GM18858 (cell line): ENCODE data around the gene FAM117B.
"Not testable (repeated sequence)": the region's sequence is repeated elsewhere in the genome, so short reads cannot be mapped to it uniquely, and the experiment has no call there.

ENCODE experiments used
- ATAC-seq: cut with Tn5 transposase; IDR thresholded peaks from one replicate; pipeline ENCODE4 v1.9.1; 2021; ENCODE audit not compliant: unreplicated experiment

Gene FAM117B

GRCh38 chr2:202636213-202636513, 1.4 kb downstream of the FAM117B start:
- no peak for ATAC-seq

DNA sequence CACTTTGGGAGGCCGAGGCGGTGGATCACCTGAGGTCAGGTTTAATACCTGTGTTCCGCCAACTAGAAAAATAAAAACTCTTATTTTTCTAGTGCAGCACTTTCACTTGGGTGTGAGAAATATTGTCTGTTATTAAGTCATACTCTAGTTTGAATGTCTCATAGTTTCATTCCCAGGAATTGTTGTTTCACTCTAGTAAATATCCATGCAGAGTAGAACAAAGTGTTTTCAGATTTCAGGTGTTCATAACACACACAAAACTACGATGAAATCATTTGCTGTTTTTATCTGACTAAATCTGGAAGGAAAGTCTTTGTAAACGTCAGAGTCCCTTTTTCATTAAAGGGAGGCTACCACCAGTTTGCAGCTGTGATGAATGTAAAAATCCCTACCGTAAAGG, 4.0 kb downstream of the FAM117B start:
- ATAC-seq, result no peak

GRCh38 chr2:202639231-202639630, 4.5 kb downstream of the FAM117B start:
- no peak for ATAC-seq

- no peak for ATAC-seq
These were observed 7.8 kb downstream of the FAM117B start for GRCh38 chr2:202642567-202642966.

DNA sequence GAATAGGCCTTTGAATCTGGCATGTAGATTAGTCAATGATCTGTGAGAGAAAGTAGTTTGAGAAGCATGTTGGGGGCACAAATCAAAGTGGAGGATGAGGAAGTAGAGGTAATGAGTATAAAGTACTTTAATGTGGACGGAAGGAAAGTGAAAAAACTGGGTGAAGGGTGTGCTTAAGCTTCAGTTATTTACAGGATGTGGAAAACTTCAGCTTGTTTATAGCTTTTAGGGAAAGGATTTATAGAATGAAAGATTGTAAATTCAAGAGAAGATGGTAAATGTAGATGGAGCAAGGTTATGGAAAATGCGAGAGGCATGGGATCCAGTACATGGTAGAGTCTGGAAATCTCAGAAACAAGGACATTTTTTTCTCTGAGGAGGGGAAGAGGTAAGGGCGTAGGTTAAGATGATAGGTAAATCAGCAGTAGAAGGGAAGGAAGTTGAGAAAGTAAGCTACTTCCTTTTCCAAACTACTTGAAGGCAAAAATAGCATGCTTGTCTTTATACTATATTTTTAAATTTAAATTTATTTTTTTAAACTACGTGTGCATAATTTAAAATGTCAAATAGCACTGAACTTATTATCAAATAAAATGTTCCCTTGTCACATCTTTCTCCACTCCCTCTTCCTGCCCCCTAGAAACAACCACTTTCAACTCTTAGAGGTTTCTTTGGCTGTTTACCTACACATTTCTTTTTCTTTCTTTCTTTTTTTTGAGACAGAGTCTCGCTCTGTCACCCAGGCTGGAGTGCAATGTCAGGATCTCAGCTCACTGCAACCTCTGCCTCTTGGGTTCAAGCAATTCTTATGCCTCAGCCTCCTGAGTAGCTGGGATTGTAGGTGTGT, 8.5 kb downstream of the FAM117B start:
- ATAC-seq, result no peak

DNA sequence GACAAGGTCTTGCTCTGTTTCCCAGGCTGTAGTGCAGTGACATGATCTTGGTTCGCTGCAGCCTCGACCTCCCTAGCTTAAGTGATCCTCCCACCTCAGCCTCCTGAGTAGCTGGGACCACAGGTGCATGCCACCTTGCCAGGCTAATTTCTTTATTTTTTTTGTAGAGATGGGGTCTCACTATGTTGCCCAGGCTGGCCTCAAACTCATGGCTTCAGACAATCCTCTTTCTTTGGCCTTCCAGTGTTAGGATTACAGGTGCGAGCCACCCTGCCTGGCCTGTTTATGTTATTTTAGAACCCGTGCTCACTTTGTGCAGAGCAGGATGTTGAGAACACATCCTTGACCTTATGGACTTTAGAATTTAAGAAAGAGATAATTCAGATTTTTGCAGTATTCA, 17.4 kb downstream of the FAM117B start:
- no peak for ATAC-seq

DNA sequence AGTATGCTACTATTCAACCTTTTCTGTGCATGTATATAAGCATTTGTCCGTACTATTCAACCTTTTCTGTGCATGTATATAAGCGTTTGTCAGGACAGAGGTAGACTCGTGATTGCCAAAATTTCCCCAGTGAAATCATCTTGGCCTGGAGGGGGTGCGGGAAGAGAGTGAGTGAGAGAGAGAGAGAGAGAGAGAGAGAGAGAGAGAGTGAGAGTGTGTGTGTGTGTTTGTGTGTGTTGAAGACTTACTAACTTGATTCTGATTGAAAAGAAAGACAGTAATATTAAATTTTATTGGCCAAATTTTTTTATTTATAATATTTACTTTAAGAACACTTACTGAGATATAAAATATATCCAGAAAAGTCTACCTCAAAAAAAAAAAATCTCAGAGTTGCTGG, 19.1 kb downstream of the FAM117B start:
- no peak for ATAC-seq

DNA sequence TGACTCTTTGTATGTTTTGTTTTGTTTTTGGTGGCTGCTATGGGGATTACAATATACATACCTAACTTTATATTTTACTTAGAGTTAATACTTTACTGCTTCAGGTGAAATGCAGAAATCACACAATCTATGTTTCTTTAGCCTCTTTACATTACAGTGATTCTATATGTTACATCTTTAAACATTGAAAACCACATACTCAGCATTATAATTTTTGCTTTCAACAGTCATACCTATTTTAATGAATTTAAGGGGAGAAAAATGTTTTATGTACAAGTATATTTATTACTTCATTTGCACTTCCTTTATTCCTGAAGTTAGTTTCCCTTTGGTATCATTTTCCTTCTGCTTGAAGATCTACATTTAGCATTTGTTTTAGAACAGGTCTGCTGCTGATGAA, 23.1 kb downstream of the FAM117B start:
- ATAC-seq, result no peak

- no peak for ATAC-seq
These were observed 26.0 kb downstream of the FAM117B start for GRCh38 chr2:202660796-202661195.

- ATAC-seq, result no peak
These were observed 35.1 kb downstream of the FAM117B start for GRCh38 chr2:202669841-202670240.

GRCh38 chr2:202671317-202672035, 36.7 kb downstream of the FAM117B start:
- no peak for ATAC-seq

GRCh38 chr2:202675097-202675496, 40.3 kb downstream of the FAM117B start:
- ATAC-seq, result not testable (repeated sequence)

- no peak for ATAC-seq
These were observed 45.2 kb downstream of the FAM117B start for GRCh38 chr2:202679980-202680379.

DNA sequence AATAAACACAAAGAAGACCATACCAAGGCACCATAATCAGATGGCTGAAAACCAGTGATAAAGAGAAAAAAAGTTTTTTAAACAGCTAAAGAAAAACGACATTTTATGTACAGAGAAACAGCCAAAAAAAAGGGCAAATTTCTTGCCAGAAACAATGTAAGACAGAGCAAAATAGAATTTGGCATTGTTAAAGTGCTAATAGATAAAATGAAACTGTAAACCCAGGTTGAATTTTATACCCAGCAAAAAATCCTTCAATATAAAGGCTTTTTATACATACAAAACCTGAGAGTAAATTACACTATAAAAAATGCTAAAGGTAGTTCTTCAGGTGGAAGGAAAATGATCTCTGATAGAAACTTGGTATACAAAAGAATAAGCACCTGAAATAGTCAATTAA, 45.7 kb downstream of the FAM117B start:
- ATAC-seq, result no peak

DNA sequence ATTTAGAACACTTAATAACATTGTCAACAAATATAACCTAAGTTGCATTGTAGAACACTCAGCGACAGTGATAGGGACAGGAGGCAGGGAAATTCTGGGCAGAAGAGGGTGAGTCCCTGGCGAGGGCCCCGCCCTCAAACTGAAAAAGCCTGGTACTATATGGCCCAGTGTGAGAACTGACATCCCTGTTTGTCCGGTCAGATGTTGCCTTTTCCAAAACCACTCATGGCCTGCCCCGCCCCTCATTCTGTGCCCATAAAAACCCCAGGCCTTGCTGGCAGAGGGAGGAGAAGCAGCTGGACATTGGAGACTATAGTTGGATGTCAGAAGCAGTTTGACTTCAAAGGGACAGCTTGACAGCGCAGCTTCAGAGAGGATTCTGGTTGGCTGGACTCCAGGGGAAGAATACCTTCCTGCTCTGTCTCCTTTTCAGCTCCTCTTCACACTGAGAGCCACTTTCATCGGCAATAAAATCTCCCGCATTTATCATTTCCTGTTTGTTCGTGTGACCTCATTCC, 47.0 kb downstream of the FAM117B start:
- no peak for ATAC-seq

GRCh38 chr2:202682274-202682673, 47.5 kb downstream of the FAM117B start:
- no peak for ATAC-seq

- no peak for ATAC-seq
These were observed 52.5 kb downstream of the FAM117B start for GRCh38 chr2:202687276-202687675.

- no peak for ATAC-seq
These were observed 54.7 kb downstream of the FAM117B start for GRCh38 chr2:202689459-202689858.

DNA sequence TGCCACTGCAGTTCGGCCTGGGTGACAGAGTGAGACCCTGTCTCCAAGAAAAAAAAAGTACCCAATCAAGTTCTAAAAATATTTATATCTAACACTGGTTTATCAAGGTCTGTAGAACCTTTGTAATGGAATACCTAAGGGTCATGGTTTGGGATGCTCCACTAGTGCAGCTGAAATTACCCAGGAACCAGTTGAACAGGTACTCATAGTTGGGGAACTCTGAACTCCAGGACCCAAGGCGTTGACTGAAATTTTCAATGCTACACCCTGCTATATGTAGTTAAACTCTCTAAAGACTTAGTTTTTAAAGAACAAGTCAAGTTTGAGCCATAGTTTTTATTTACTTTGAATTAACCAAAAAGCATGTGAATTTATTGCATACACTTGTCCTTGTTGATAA, 55.1 kb downstream of the FAM117B start:
- ATAC-seq, result no peak

DNA sequence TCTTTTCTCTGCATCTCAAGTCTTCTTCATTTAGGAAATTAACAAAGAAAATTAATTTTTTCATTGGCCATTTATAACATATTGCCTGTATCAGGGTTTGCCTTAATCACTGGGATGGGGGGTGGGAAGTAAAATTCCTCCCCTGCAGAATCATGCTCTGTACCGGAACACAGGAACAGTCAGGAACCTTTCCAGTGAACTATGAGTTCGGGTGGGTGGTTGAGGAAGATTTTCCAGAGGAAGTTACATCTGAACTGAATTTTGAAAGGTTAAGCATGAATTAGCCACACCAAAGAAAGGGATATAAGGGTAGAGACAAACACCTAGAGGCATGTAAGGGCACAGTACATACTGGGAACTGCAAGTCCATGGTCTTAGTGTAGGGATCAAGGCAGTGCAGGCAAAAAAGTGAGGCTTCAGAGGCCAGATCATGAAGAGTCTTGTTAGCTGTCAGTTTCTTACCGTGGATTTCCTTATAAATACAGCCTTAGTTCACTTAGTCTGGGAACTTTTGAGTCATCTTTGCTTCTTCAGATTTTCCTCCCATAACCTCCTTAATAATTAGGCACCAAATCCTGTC, 55.6 kb downstream of the FAM117B start:
- no peak for ATAC-seq

- ATAC-seq, result no peak
These were observed 58.7 kb downstream of the FAM117B start for GRCh38 chr2:202693503-202693902.

DNA sequence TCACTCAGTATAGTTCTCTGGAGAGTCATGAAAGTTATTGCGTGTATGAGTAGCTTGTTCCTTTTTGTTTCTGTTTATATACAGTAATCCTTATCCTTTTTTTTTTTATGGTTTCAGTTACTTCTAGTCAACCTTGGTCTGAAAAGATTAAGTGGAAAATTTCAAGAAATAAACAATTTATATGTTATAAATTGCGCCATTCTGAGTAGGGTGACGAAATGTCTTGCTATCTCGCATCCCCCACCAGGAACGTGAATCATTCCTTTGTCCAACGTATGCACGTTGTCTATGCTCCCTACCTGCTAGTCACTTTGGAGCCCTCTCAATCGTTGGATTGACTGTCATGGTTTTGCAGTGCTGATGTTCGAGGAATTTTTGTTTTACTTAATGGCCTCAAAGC, 60.4 kb downstream of the FAM117B start:
- ATAC-seq, result no peak
